ENCODE measurements around the gene GLTP. TPM values are rescaled to one million over a fixed set of nuclear protein-coding genes. Genes with fewer than 3 reads are reported as not detected.

Gene GLTP
- total and polyA plus RNA-seq, 2 donors from 2014 or later: 45.9 to 56.4 TPM

- H3K4me1 ChIP-seq (ENCODE audit: control insufficient read depth in 2 of 3, insufficient read depth in 2 of 3, low read depth in 1 of 3, low read length in 3 of 3): peaks cover 0 to 29% (median 27%) of the 10 kb centered on the region in 3 donors
- intact Hi-C loops (cut with DNase I): no loop called here
- FAIRE-seq: no peak
- no peaks in the 10 kb centered on the region for H3K27me3 ChIP-seq (ENCODE audit: control insufficient read depth, insufficient read depth, low read length)
- no peak for TF ChIP-seq CTCF (IDR thresholded peaks at IDR 0.05; ENCODE audit: borderline replicate concordance, extremely low read depth, insufficient read depth)
- H3K4me3 ChIP-seq (ENCODE audit: low read length in 3 of 3): no peak overlapping the region
- no peaks in the 10 kb centered on the region for H3K9me3 ChIP-seq (ENCODE audit: control insufficient read depth in 2 of 3, insufficient read depth in 1 of 3, low read length in 3 of 3)
- H3K36me3 ChIP-seq (ENCODE audit: control insufficient read depth in 2 of 3, insufficient read depth in 3 of 3, low read length in 3 of 3): peaks cover 3 to 9% (median 7%) of the 10 kb centered on the region in 3 donors
- peak overlapping the region in 1 of 3 donors; percentile 61 for H3K9ac ChIP-seq (ENCODE audit: low read length in 3 of 3)
- DNase-seq: peak in 4 of 5 donors; percentile 43 to 64 (median 49)
- H3K27ac ChIP-seq (ENCODE audit: low read depth in 2 of 2, low read length in 2 of 2): peak overlapping the region; percentile 59 to 83
These were observed 18.5 kb downstream of the GLTP start for GRCh38 chr12:109861689-109862314.

DNA sequence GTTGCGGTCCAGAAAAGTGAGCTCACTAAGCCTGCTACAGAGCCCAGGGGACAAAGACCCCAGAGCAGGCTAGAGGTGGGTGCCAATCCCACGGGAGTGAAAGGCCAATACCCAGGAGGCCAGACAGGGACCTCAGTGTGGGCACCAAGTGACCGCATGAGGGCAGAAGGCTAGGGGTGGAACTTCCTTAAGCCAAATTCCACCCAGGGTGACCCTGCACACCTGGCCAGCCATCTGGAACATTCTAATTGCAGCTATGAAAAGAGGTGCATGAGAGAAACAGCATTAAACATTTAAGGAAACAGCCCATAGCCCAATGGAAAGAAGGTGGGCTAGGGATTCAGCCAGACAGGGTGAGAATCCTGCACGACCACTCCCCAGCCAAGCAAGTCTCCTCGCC, 19.4 kb downstream of the GLTP start:
- FAIRE-seq: no peak
- H3K9me3 ChIP-seq (ENCODE audit: control insufficient read depth in 2 of 3, insufficient read depth in 1 of 3, low read length in 3 of 3): no peaks in the 10 kb centered on the region
- peak overlapping the region in 1 of 3 donors; percentile 61 for H3K9ac ChIP-seq (ENCODE audit: low read length in 3 of 3)
- peaks cover 3 to 18% (median 8%) of the 10 kb centered on the region in 3 donors for H3K36me3 ChIP-seq (ENCODE audit: control insufficient read depth in 2 of 3, insufficient read depth in 3 of 3, low read length in 3 of 3)
- H3K27ac ChIP-seq (ENCODE audit: low read depth in 2 of 2, low read length in 2 of 2): peak overlapping the region; percentile 79 to 86
- H3K27me3 ChIP-seq (ENCODE audit: control insufficient read depth, insufficient read depth, low read length): no peaks in the 10 kb centered on the region
- peaks cover 0 to 29% (median 25%) of the 10 kb centered on the region in 3 donors for H3K4me1 ChIP-seq (ENCODE audit: control insufficient read depth in 2 of 3, insufficient read depth in 2 of 3, low read depth in 1 of 3, low read length in 3 of 3)
- peak in 3 of 5 donors; percentile 30 to 51 (median 32) for DNase-seq
- H3K4me3 ChIP-seq (ENCODE audit: low read length in 3 of 3): peak overlapping the region in 1 of 3 donors; percentile 12
- TF ChIP-seq CTCF (IDR thresholded peaks at IDR 0.05; ENCODE audit: borderline replicate concordance, extremely low read depth, insufficient read depth): peak; percentile 7
- intact Hi-C loops (cut with DNase I): no loop called here

DNA sequence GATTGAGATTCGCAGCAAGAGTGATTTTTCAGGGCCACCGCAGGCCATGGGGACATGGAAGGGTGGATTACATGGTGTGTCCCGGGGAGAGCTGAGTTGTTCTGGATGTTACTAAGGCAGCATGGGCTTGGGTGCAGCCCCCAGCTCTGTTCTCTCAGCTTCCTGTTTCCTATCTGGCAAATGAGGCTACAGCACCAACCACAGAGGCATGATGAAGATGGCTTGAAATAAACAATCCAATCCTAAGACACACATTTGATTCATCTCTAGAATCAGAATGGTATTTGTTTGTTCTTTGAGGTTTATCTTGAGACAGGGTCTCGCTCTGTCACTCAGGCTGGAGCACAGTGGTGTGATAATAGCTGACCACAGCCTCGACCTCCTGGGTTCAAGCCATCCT, 21.6 kb downstream of the GLTP start:
- Histone ChIP-seq H3K36me3 (ENCODE audit: control insufficient read depth in 2 of 3, insufficient read depth in 3 of 3, low read length in 3 of 3) (peaks cover 3 to 26% (median 15%) of the 10 kb centered on the region in 3 donors), H3K4me1 (ENCODE audit: control insufficient read depth in 2 of 3, insufficient read depth in 2 of 3, low read depth in 1 of 3, low read length in 3 of 3) (peaks cover 0 to 22% (median 17%) of the 10 kb centered on the region in 3 donors), H3K27ac (ENCODE audit: low read depth in 2 of 2, low read length in 2 of 2) (no peak overlapping the region), H3K9me3 (ENCODE audit: control insufficient read depth in 2 of 3, insufficient read depth in 1 of 3, low read length in 3 of 3) (no peaks in the 10 kb centered on the region), H3K4me3 (ENCODE audit: low read length in 3 of 3) (no peak overlapping the region), H3K9ac (ENCODE audit: low read length in 3 of 3) (no peak overlapping the region), H3K27me3 (ENCODE audit: control insufficient read depth, insufficient read depth, low read length) (no peaks in the 10 kb centered on the region)
- no peak for FAIRE-seq
- no peak for TF ChIP-seq CTCF (IDR thresholded peaks at IDR 0.05; ENCODE audit: borderline replicate concordance, extremely low read depth, insufficient read depth)
- intact Hi-C loops (cut with DNase I): no loop called here
- no peak for DNase-seq

All from kidney (tissue), 14 donors.